SK-N-SH (cell line): ENCODE measurements around the gene RASL11B. TPM values are rescaled to one million over a fixed set of nuclear protein-coding genes. Genes with fewer than 3 reads are reported as not detected.

Experiments used
- CTCF ChIA-PET: fragments of 300-600, 350-600 bp; formaldehyde crosslinking; extraction: SDS; loops from one replicate; lab custom pipeline; 2021; lab: Yijun Ruan, JAX
- POLR2A ChIA-PET: fragments of 350-600 bp; sonication (Branson Sonifier 250); formaldehyde crosslinking; extraction: SDS; loops from one replicate; lab custom pipeline; 2020; ENCODE audit warnings: antibody characterized with exemption, inconsistent platforms; lab: Yijun Ruan, JAX
- DNase-seq: peaks from one replicate; pipeline ENCODE4 v3.0.0; 2012
- H2AFZ ChIP-seq: fragments of 200-600 bp; sonication (generic); 2 replicates; pipeline ENCODE4 v1.8.1; 2016; ENCODE audit warnings: antibody characterized with exemption, mild to moderate bottlenecking, low read depth
- H3F3A ChIP-seq: fragments of 200-600 bp; sonication (generic); replicated peaks from 2 replicates; pipeline ENCODE3; 2016; ENCODE audit warnings: antibody characterized with exemption, mild to moderate bottlenecking; ENCODE audit not compliant: insufficient read depth
- H3K27ac ChIP-seq, 2 experiments: fragments of 200-500 bp in 1 of 2; fragments of 200-600 bp in 1 of 2; sonication (Bioruptor generic) in 1 of 2; sonication (generic), shearing (Covaris generic) in 1 of 2; 2 replicates each; pipeline versions ENCODE4 v1.5.1 to v1.6.1; 2014 to 2016; ENCODE audit warnings: low read depth in 2 of 2, inconsistent platforms in 1 of 2, low read length in 1 of 2, mild to moderate bottlenecking in 1 of 2, mixed read lengths in 1 of 2
- H3K27me3 ChIP-seq: fragments of 200-600 bp; sonication (generic), shearing (Covaris generic); 2 replicates; pipeline ENCODE4 v1.6.1; 2016; ENCODE audit warnings: mixed run types; ENCODE audit not compliant: insufficient read depth
- H3K36me3 ChIP-seq, 2 experiments: fragments of 200-500 bp in 1 of 2; fragments of 200-600 bp in 1 of 2; sonication (Bioruptor generic) in 1 of 2; sonication (generic) in 1 of 2; replicated peaks in 1 of 2; 2 replicates each; pipeline versions ENCODE3 to v1.5.1; 2014 to 2016; ENCODE audit warnings: low read length in 1 of 2, mild to moderate bottlenecking in 1 of 2; ENCODE audit not compliant: insufficient read depth in 2 of 2, control insufficient read depth in 1 of 2
- H3K4me1 ChIP-seq, 2 experiments: fragments of 200-500 bp in 1 of 2; fragments of 200-600 bp in 1 of 2; sonication (Bioruptor generic) in 1 of 2; sonication (generic), shearing (Covaris generic) in 1 of 2; 2 replicates each; pipeline versions ENCODE4 v1.5.1 to v1.6.1; 2014 to 2016; ENCODE audit warnings: low read depth in 1 of 2, low read length in 1 of 2, mixed run types in 1 of 2; ENCODE audit not compliant: insufficient read depth in 2 of 2, control insufficient read depth in 1 of 2
- H3K4me2 ChIP-seq: fragments of 200-600 bp; sonication (generic), shearing (Covaris generic); 2 replicates; pipeline ENCODE4 v1.6.1; 2017; ENCODE audit warnings: mixed run types
- H3K4me3 ChIP-seq, 2 experiments: fragments of 200-500 bp in 1 of 2; fragments of 200-600 bp in 1 of 2; sonication (Bioruptor generic) in 1 of 2; sonication (generic), shearing (Covaris generic) in 1 of 2; 2 replicates each; pipeline versions ENCODE4 v1.5.1 to v1.8.1; 2014 to 2016; ENCODE audit warnings: low read depth in 2 of 2, inconsistent platforms in 1 of 2, low read length in 1 of 2, mild to moderate bottlenecking in 1 of 2, mixed read lengths in 1 of 2, moderate library complexity in 1 of 2
- H3K79me2 ChIP-seq: fragments of 200-600 bp; sonication (generic); 2 replicates; pipeline ENCODE4 v1.8.1; 2017; ENCODE audit warnings: mild to moderate bottlenecking; ENCODE audit not compliant: insufficient read depth
- H3K9ac ChIP-seq: fragments of 200-600 bp; sonication (generic); 2 replicates; pipeline ENCODE4 v1.6.1; 2017; ENCODE audit warnings: mixed run types
- H3K9me2 ChIP-seq: fragments of 200-600 bp; sonication (generic); 2 replicates; pipeline ENCODE4 v1.6.1; 2017; ENCODE audit warnings: mixed run types
- H3K9me3 ChIP-seq: fragments of 200-600 bp; sonication (generic); 2 replicates; pipeline ENCODE4 v1.6.1; 2017; ENCODE audit warnings: mixed run types, mild to moderate bottlenecking, moderate library complexity
- H4K20me1 ChIP-seq: fragments of 200-600 bp; sonication (generic); 2 replicates; pipeline ENCODE4 v1.6.1; 2017; ENCODE audit warnings: mild to moderate bottlenecking, mixed run types; ENCODE audit not compliant: insufficient read depth
- CHD2 ChIP-seq: fragments of 150-350 bp; IDR thresholded peaks from 2 replicates; pipeline ENCODE4 v1.6.1; 2018; ENCODE audit warnings: low read length; ENCODE audit not compliant: partially characterized antibody
- EP300 ChIP-seq, 2 experiments: IDR thresholded peaks; 2 replicates each; pipeline versions ENCODE4 v1.4.0 to v1.6.1; 2012; ENCODE audit warnings: borderline replicate concordance in 1 of 2, low read depth in 1 of 2, low read length in 1 of 2
- FOSL2 ChIP-seq: IDR thresholded peaks from 2 replicates; pipeline ENCODE4 v1.4.0; 2012; ENCODE audit warnings: low read depth, mild to moderate bottlenecking, moderate library complexity, borderline replicate concordance
- FOXJ3 ChIP-seq: sonication (generic); formaldehyde crosslinking; IDR thresholded peaks from 2 replicates; pipeline ENCODE4 v1.5.1; 2020; ENCODE audit warnings: mild to moderate bottlenecking, missing genetic modification reagents
- FOXM1 ChIP-seq: IDR thresholded peaks from 2 replicates; pipeline ENCODE4 v1.4.0; 2012; ENCODE audit warnings: low read depth, mild to moderate bottlenecking
- JUND ChIP-seq: IDR thresholded peaks from 2 replicates; pipeline ENCODE4 v1.4.0; 2012
- MEF2A ChIP-seq: IDR thresholded peaks from 2 replicates; pipeline ENCODE4 v1.4.0; 2012; ENCODE audit warnings: low read depth, borderline replicate concordance
- MXI1 ChIP-seq: IDR thresholded peaks from 2 replicates; pipeline ENCODE4 v1.6.1; 2012; ENCODE audit warnings: mild to moderate bottlenecking, low read depth, low read length, improper control_type of control experiment
- NFIC ChIP-seq: IDR thresholded peaks from 2 replicates; pipeline ENCODE4 v1.4.0; 2012; ENCODE audit warnings: borderline replicate concordance
- RAD21 ChIP-seq: IDR thresholded peaks from 2 replicates; pipeline ENCODE4 v1.6.1; 2012; ENCODE audit warnings: mild to moderate bottlenecking, low read length
- RCOR1 ChIP-seq: fragments of 150-350 bp; IDR thresholded peaks from 2 replicates; pipeline ENCODE4 v1.6.1; 2017; ENCODE audit warnings: antibody characterized with exemption, low read length
- TAF1 ChIP-seq: IDR thresholded peaks from 2 replicates; pipeline ENCODE4 v1.6.1; 2012; ENCODE audit warnings: low read depth, mild to moderate bottlenecking, low read length, moderate library complexity, borderline replicate concordance
- TEAD4 ChIP-seq: IDR thresholded peaks from 2 replicates; pipeline ENCODE4 v1.4.0; 2012; ENCODE audit warnings: mild to moderate bottlenecking, borderline replicate concordance; ENCODE audit not compliant: insufficient read depth
- WGBS: methylation state at CpG from one replicate; pipeline ENCODE4 v1.1.6; 2017; ENCODE audit warnings: low lambda C conversion rate; 5-methylcytosine and 5-hydroxymethylcytosine counted together
- polyA plus RNA-seq, 3 experiments: library from polyadenylated mRNA; depleted of rRNA; stranded (reverse); fragments of >200 nt; gene quantifications; 2 replicates each; pipeline ENCODE4 v1.2.3, GENCODE V29; 2012
- TF ChIP-seq, protein P1 (sequence below): IDR thresholded peaks from 2 replicates; pipeline ENCODE4 v1.4.0; 2012; ENCODE audit warnings: low read depth
- TF ChIP-seq, protein P2 (sequence below): IDR thresholded peaks from 2 replicates; pipeline ENCODE4 v1.4.0; 2012; ENCODE audit warnings: low read depth, borderline replicate concordance
- TF ChIP-seq, protein P3 (sequence below): IDR thresholded peaks from 2 replicates; pipeline ENCODE4 v1.4.0; 2012; ENCODE audit warnings: low read depth, borderline replicate concordance

Gene RASL11B
- polyA plus RNA-seq, 1 of the 3 experiments (the other 2 are of a cell fraction): 0.54 TPM

DNA sequence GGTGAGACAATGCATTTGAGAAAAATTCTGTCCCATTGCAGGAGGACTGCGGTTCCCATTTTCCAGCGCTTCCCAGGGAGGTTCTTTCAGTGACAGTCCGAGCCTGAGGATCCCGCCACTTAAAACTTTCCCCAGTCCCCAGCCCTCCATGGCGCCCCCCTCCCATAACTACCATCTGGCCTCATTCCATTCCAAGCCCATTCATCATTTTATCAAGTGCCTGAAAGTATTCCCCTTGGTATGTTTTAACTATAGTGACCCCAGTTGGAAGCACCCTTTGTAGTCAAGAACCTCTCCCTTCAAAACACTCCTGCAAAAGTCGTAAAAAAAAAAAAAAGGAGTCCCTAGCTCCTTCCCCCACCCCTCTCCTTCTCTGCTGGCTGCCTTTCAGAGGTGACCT is 1.2 kb downstream of the RASL11B start (continued):
- no peak for TF ChIP-seq TAF1
- no peak for TF ChIP-seq FOXJ3 (CRISPR knock-in tag)

DNA sequence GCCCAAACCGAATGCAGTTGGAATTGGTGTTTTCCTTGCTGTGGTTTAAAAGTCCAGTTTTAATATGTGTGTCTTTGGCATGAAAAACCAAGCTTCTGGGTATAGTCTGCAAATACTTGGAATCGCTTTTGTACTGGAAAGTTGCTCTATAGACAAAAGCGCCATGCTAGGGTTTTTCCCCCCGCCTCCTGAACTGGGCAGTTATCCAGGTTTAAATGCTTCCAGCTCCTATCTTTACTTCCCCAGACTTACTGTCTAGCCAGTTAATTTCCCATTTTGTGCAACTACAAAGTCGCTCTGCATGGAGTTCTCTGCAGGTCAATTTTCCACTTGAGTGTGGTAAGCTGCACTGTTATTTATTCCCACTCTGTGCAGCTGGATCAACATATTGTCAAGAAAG is 2.7 kb downstream of the RASL11B start:
- Histone ChIP-seq H4K20me1 (no peaks in the 10 kb centered on the region), H3K4me3 (peak overlapping the region in 1 of 2 experiments; percentile 73; a peak in 2 of 4 replicates), H3K27ac (peak overlapping the region; percentile 32 to 100; a peak in 3 of 4 replicates), H3K4me2 (no peak overlapping the region), H3K36me3 (peaks cover 0 to 17% of the 10 kb centered on the region in 2 experiments), H3F3A (peaks cover 9% of the 10 kb centered on the region), H3K4me1 (peaks cover 0 to 57% of the 10 kb centered on the region in 2 experiments; a peak in 3 of 4 replicates), H3K9me3 (no peaks in the 10 kb centered on the region), H2AFZ (no peak overlapping the region), H3K9me2 (no peaks in the 10 kb centered on the region), H3K79me2 (no peaks in the 10 kb centered on the region), H3K9ac (no peak overlapping the region), H3K27me3 (no peaks in the 10 kb centered on the region; the same call in 1 of the 2 replicates)
- peak; percentile 59 for DNase-seq
- ChIA-PET POLR2A (interaction anchor here (0.7 to 3.5 kb wide), 6 partner anchors 92 to 1369 kb away, joined by 3 to 26 read pairs (median 4); no protein-coding TSS in a partner anchor), CTCF (interaction anchor here (1.0 to 3.6 kb wide), 5 partner anchors 69 to 320 kb away, joined by 3 to 25 read pairs (median 7); no protein-coding TSS in a partner anchor)
- TF ChIP-seq FOSL2: no peak
- peak; percentile 6 for TF ChIP-seq RAD21
- TF ChIP-seq, protein P1, sequence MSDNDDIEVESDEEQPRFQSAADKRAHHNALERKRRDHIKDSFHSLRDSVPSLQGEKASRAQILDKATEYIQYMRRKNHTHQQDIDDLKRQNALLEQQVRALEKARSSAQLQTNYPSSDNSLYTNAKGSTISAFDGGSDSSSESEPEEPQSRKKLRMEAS: no peak
- TF ChIP-seq RCOR1: peak; percentile 25; the same call in 1 of the 2 replicates
- TF ChIP-seq, protein P2, sequence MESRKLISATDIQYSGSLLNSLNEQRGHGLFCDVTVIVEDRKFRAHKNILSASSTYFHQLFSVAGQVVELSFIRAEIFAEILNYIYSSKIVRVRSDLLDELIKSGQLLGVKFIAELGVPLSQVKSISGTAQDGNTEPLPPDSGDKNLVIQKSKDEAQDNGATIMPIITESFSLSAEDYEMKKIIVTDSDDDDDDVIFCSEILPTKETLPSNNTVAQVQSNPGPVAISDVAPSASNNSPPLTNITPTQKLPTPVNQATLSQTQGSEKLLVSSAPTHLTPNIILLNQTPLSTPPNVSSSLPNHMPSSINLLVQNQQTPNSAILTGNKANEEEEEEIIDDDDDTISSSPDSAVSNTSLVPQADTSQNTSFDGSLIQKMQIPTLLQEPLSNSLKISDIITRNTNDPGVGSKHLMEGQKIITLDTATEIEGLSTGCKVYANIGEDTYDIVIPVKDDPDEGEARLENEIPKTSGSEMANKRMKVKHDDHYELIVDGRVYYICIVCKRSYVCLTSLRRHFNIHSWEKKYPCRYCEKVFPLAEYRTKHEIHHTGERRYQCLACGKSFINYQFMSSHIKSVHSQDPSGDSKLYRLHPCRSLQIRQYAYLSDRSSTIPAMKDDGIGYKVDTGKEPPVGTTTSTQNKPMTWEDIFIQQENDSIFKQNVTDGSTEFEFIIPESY: no peak
- TF ChIP-seq NFIC: peak; percentile 58
- no peak for TF ChIP-seq MEF2A
- TF ChIP-seq, protein P3, sequence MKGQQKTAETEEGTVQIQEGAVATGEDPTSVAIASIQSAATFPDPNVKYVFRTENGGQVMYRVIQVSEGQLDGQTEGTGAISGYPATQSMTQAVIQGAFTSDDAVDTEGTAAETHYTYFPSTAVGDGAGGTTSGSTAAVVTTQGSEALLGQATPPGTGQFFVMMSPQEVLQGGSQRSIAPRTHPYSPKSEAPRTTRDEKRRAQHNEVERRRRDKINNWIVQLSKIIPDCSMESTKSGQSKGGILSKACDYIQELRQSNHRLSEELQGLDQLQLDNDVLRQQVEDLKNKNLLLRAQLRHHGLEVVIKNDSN: no peak
- peak in 1 of 2 experiments; percentile 64; a peak in 2 of 4 replicates for TF ChIP-seq EP300 (IDR thresholded peaks at IDR 0.05; ENCODE audit: borderline replicate concordance in 1 of 2, low read depth in 1 of 2, low read length in 1 of 2)
- TF ChIP-seq CHD2: peak; percentile 36
- TF ChIP-seq JUND: no peak
- no peak for TF ChIP-seq FOXM1
- no peak for TF ChIP-seq TEAD4
- TF ChIP-seq MXI1: peak; percentile 44; the same call in 1 of the 2 replicates
- WGBS: 45% methylated on average over 5 of the region's 5 CpGs
